ENCODE data around the gene TRMO.

The TRMO gene

DNA sequence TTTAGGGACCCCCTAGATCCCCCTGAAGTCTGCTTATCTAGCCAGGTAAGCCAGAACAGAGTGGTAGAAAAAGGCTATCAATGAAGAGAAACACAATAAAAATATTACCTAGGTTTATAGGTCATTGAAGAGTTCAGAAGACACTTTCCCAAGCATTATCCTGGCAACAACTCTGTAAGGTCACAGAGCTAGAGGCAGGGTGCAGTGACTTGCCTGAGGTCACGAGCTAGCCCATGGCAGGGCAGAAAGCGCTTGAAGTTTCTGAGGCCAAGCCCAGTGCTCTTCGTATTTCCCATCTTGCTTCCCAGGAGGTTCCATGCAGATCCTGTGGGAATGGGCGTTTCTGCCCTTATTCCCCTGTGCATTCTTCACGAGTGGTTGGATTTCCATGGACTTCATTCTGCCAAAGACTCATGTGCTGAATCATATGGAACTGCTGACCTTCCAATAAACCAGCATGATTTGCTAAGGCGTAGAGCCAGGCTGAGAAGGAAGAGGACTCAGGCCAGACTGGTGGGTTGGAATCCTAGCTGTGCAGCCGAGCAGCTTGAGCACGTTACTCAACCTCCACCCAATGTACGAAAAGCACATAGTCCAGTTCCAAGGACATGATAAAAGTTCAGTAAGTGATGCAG is 22.1 kb downstream of the TRMO start:
- no peak overlapping the region for H3K4me2 ChIP-seq (ENCODE audit: low read length)
- no peaks in the 10 kb centered on the region for H3K9me2 ChIP-seq (replicated peaks; ENCODE audit: control insufficient read depth, low read length)
- no peaks in the 10 kb centered on the region for H3K27me3 ChIP-seq (ENCODE audit: control insufficient read depth, low read length)
- H3K4me3 ChIP-seq (ENCODE audit: low read length): no peak overlapping the region
- H3K79me2 ChIP-seq (ENCODE audit: control insufficient read depth, low read length): 0 out of 2 replicates have a peak, but pooled peaks cover 2% of the 10 kb centered on the region
- H3K36me3 ChIP-seq (ENCODE audit: control insufficient read depth, low read length): peaks cover 19% of the 10 kb centered on the region
- no peak overlapping the region for H3K27ac ChIP-seq (ENCODE audit: low read depth, low read length)
- no peaks in the 10 kb centered on the region for H4K20me1 ChIP-seq (ENCODE audit: control insufficient read depth, insufficient read depth, low read depth, low read length)
- no peaks in the 10 kb centered on the region for H3K9me3 ChIP-seq (ENCODE audit: control insufficient read depth, insufficient read depth, low read length)
- H3K4me1 ChIP-seq (ENCODE audit: control insufficient read depth, low read length): no peaks in the 10 kb centered on the region
- TF ChIP-seq, protein P1, sequence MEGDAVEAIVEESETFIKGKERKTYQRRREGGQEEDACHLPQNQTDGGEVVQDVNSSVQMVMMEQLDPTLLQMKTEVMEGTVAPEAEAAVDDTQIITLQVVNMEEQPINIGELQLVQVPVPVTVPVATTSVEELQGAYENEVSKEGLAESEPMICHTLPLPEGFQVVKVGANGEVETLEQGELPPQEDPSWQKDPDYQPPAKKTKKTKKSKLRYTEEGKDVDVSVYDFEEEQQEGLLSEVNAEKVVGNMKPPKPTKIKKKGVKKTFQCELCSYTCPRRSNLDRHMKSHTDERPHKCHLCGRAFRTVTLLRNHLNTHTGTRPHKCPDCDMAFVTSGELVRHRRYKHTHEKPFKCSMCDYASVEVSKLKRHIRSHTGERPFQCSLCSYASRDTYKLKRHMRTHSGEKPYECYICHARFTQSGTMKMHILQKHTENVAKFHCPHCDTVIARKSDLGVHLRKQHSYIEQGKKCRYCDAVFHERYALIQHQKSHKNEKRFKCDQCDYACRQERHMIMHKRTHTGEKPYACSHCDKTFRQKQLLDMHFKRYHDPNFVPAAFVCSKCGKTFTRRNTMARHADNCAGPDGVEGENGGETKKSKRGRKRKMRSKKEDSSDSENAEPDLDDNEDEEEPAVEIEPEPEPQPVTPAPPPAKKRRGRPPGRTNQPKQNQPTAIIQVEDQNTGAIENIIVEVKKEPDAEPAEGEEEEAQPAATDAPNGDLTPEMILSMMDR (IDR thresholded peaks at IDR 0.05; ENCODE audit: low read depth, low read length, poor library complexity, severe bottlenecking): no peak
- no peak for TF ChIP-seq EZH2phosphoT487 (IDR thresholded peaks at IDR 0.05; ENCODE audit: borderline replicate concordance, low read length)
- H3F3A ChIP-seq (ENCODE audit: control insufficient read depth, insufficient read depth): 0 out of 2 replicates have a peak, but pooled peaks cover 3% of the 10 kb centered on the region

DNA sequence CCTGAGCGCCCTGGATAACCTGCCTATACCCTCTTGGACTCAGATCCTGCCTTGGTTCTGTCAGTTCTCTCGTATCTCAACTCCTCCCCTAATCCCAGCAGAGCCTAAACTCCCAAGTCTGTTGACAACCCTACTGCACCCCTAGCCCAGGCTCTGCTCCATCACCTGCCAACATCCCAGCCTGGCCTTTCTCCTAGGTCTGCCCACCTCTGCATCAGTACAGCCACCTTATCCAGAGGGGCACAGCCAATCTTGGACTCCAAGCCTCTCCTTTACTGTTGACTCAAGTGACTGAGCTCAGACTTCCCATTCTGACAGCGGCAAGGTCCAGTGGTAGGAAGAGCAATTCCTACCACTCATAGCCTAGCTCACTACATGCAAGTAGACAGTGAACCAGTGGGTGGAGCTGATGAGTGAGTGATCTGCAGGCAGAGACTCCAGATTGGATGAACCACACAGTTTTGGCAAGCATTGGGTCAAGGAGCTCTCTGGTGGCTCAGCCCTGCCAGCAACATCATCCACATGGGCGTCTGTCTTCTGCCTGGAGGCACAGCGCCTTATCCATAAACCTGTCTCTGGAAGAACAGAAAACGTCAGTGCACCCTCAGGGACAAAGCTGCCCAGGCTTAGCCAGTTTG is 26.5 kb downstream of the TRMO start:
- TF ChIP-seq, protein P1 (IDR thresholded peaks at IDR 0.05; ENCODE audit: low read depth, low read length, poor library complexity, severe bottlenecking): peak; percentile 53
- no peak for TF ChIP-seq EZH2phosphoT487 (IDR thresholded peaks at IDR 0.05; ENCODE audit: borderline replicate concordance, low read length)
- H3K27ac ChIP-seq (ENCODE audit: low read depth, low read length): no peak overlapping the region
- H3K9me3 ChIP-seq (ENCODE audit: control insufficient read depth, insufficient read depth, low read length): no peaks in the 10 kb centered on the region
- H3K36me3 ChIP-seq (ENCODE audit: control insufficient read depth, low read length): peaks cover 7% of the 10 kb centered on the region
- no peaks in the 10 kb centered on the region for H3F3A ChIP-seq (ENCODE audit: control insufficient read depth, insufficient read depth)
- H3K79me2 ChIP-seq (ENCODE audit: control insufficient read depth, low read length): 0 out of 2 replicates have a peak, but pooled peaks cover 2% of the 10 kb centered on the region
- no peaks in the 10 kb centered on the region for H3K27me3 ChIP-seq (ENCODE audit: control insufficient read depth, low read length)
- H3K4me3 ChIP-seq (ENCODE audit: low read length): no peak overlapping the region
- no peaks in the 10 kb centered on the region for H4K20me1 ChIP-seq (ENCODE audit: control insufficient read depth, insufficient read depth, low read depth, low read length)
- 0 out of 2 replicates have a peak, but pooled peaks cover 4% of the 10 kb centered on the region for H3K4me1 ChIP-seq (ENCODE audit: control insufficient read depth, low read length)
- no peak overlapping the region for H3K4me2 ChIP-seq (ENCODE audit: low read length)
- no peaks in the 10 kb centered on the region for H3K9me2 ChIP-seq (replicated peaks; ENCODE audit: control insufficient read depth, low read length)

DNA sequence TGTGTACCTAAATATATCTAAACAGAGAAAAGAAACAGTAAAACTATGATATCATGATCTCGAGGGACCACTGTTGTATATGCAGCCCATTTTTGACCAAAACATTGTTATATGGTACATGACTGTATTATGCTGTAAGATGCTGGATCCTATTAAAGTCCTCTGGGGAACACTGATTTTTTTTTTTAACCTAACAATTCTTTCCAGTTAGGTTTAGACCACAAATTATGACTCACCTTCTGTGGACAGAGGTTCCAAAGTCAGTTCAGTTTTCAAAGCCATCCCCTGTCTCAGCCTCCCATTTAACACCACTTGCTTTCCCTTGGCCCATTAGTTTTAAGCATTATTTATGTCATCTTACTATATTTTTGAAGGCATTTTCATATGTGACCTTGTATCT is 27.1 kb downstream of the TRMO start:
- no peaks in the 10 kb centered on the region for H3K27me3 ChIP-seq (ENCODE audit: control insufficient read depth, low read length)
- H3K36me3 ChIP-seq (ENCODE audit: control insufficient read depth, low read length): peaks cover 1% of the 10 kb centered on the region
- H3K4me3 ChIP-seq (ENCODE audit: low read length): no peak overlapping the region
- H3K9me3 ChIP-seq (ENCODE audit: control insufficient read depth, insufficient read depth, low read length): no peaks in the 10 kb centered on the region
- H3K9me2 ChIP-seq (replicated peaks; ENCODE audit: control insufficient read depth, low read length): no peaks in the 10 kb centered on the region
- no peak for TF ChIP-seq EZH2phosphoT487 (IDR thresholded peaks at IDR 0.05; ENCODE audit: borderline replicate concordance, low read length)
- TF ChIP-seq, protein P1 (IDR thresholded peaks at IDR 0.05; ENCODE audit: low read depth, low read length, poor library complexity, severe bottlenecking): no peak
- H3K79me2 ChIP-seq (ENCODE audit: control insufficient read depth, low read length): no peaks in the 10 kb centered on the region
- no peaks in the 10 kb centered on the region for H4K20me1 ChIP-seq (ENCODE audit: control insufficient read depth, insufficient read depth, low read depth, low read length)
- H3K4me2 ChIP-seq (ENCODE audit: low read length): no peak overlapping the region
- no peak overlapping the region for H3K27ac ChIP-seq (ENCODE audit: low read depth, low read length)
- no peaks in the 10 kb centered on the region for H3F3A ChIP-seq (ENCODE audit: control insufficient read depth, insufficient read depth)
- H3K4me1 ChIP-seq (ENCODE audit: control insufficient read depth, low read length): 0 out of 2 replicates have a peak, but pooled peaks cover 4% of the 10 kb centered on the region

All from DOHH2 (cell line).